PC-3 (cell line): ENCODE measurements around the gene ETS1. TPM values are rescaled to one million over a fixed set of nuclear protein-coding genes. Genes with fewer than 3 reads are reported as not detected.

ENCODE experiments used
- ATAC-seq: fragments of 200-7000 bp; cut with Tn5 transposase; 2 replicates; pipeline ENCODE4 v1.9.1; 2020; ENCODE audit warnings: mild to moderate bottlenecking, moderate library complexity
- BruUV-seq: library from RNA; stranded (reverse); fragments of 400-500 nt; replicated peaks from 2 replicates; lab custom pipeline; 2021; lab: Mats Ljungman, UMichigan
- CTCF ChIA-PET: fragments of 300-600 bp; sonication (Branson Sonifier 250); formaldehyde crosslinking; loops from one replicate; lab custom pipeline; 2022; ENCODE audit warnings: antibody characterized with exemption; lab: Charles Lee
- POLR2A ChIA-PET: fragments of 300-600 bp; sonication (Branson Sonifier 250); formaldehyde crosslinking; loops from one replicate; lab custom pipeline; 2022; ENCODE audit warnings: antibody characterized with exemption; ENCODE audit not compliant: unreplicated experiment; lab: Charles Lee
- DNase-seq: peaks from one replicate; pipeline ENCODE4 v3.0.0-alpha.2; 2015
- H2AFZ ChIP-seq: fragments of 300-600 bp; sonication (generic); 2 replicates; pipeline ENCODE4 v1.6.0; 2016; ENCODE audit warnings: antibody characterized with exemption, low read length
- H3F3A ChIP-seq: fragments of 300-600 bp; sonication (generic); one replicate; pipeline ENCODE4 v1.6.0; 2017; ENCODE audit warnings: antibody characterized with exemption, low read length, control low read depth, mild to moderate bottlenecking; ENCODE audit not compliant: unreplicated experiment
- H3K27ac ChIP-seq: fragments of 300-600 bp; sonication (generic); 2 replicates; pipeline ENCODE4 v1.5.1; 2016; ENCODE audit warnings: mild to moderate bottlenecking, low read length
- H3K27me3 ChIP-seq: fragments of 300-600 bp; sonication (generic); 2 replicates; pipeline ENCODE4 v1.6.1; 2016; ENCODE audit warnings: low read length, mixed read lengths
- H3K36me3 ChIP-seq: fragments of 300-600 bp; sonication (generic); 2 replicates; pipeline ENCODE4 v1.6.1; 2016; ENCODE audit warnings: low read depth, mixed run types, low read length, mixed read lengths
- H3K4me1 ChIP-seq: fragments of 300-600 bp; sonication (generic); 2 replicates; pipeline ENCODE4 v1.5.1; 2016; ENCODE audit warnings: low read length; ENCODE audit not compliant: insufficient read depth
- H3K4me2 ChIP-seq: fragments of 300-600 bp; sonication (generic); 2 replicates; pipeline ENCODE4 v1.6.0; 2016; ENCODE audit warnings: low read length
- H3K4me3 ChIP-seq: fragments of 300-600 bp; sonication (generic); 2 replicates; pipeline ENCODE4 v1.5.1; 2016; ENCODE audit warnings: mild to moderate bottlenecking, low read length, mixed read lengths
- H3K79me2 ChIP-seq: fragments of 300-600 bp; sonication (generic); 2 replicates; pipeline ENCODE4 v1.6.1; 2017; ENCODE audit warnings: low read length, mixed read lengths
- H3K9ac ChIP-seq: fragments of 300-600 bp; sonication (generic); 2 replicates; pipeline ENCODE4 v1.6.0; 2016; ENCODE audit warnings: mild to moderate bottlenecking, low read length
- H3K9me2 ChIP-seq: fragments of 300-600 bp; sonication (generic); replicated peaks from 2 replicates; pipeline ENCODE4 v1.6.1; 2016; ENCODE audit warnings: mixed run types, low read length, mixed read lengths
- H3K9me3 ChIP-seq: fragments of 300-600 bp; sonication (generic); 2 replicates; pipeline ENCODE4 v1.6.1; 2016; ENCODE audit warnings: low read length, mixed read lengths
- H4K20me1 ChIP-seq: fragments of 300-600 bp; sonication (generic); 2 replicates; pipeline ENCODE4 v1.6.1; 2016; ENCODE audit warnings: low read length, mixed read lengths
- CTCF ChIP-seq: fragments of 300-600 bp; sonication (generic); conservative IDR thresholded peaks from 2 replicates; pipeline ENCODE4 v1.5.1; 2017; ENCODE audit warnings: antibody characterized with exemption, low read depth, mild to moderate bottlenecking, low read length
- EZH2 ChIP-seq: fragments of 300-600 bp; sonication (generic); IDR thresholded peaks from one replicate; pipeline ENCODE4 v1.6.1; 2017; ENCODE audit warnings: antibody characterized with exemption, mild to moderate bottlenecking, low read length; ENCODE audit not compliant: unreplicated experiment
- EZH2phosphoT487 ChIP-seq: fragments of 300-600 bp; sonication (generic); IDR thresholded peaks from 2 replicates; pipeline ENCODE4 v1.6.1; 2018; ENCODE audit warnings: mild to moderate bottlenecking, antibody characterized with exemption, low read length, borderline replicate concordance
- intact Hi-C: fragments of 100-400 bp; cut with micrococcal nuclease; formaldehyde crosslinking; loops from 2 replicates; pipeline ENCODE4 v1.9.0; 2023
- total RNA-seq: library from RNA; depleted of rRNA; stranded (reverse); fragments of >200 nt; gene quantifications from 2 replicates; pipeline ENCODE4 v1.2.3, GENCODE V29; 2014

Gene ETS1
- total RNA-seq, 1 experiment from 2014 or later = 52.0 TPM

GRCh38 chr11:128619540-128620308 is 32.4 kb upstream of the ETS1 start:
- no peaks in the 10 kb centered on the region for H3F3A ChIP-seq
- DNase-seq (no peak), ATAC-seq (no peak)
- H3K9me3 ChIP-seq = no peaks in the 10 kb centered on the region
- no peak for TF ChIP-seq EZH2phosphoT487
- TF ChIP-seq EZH2 = no peak
- TF ChIP-seq CTCF = no peak
- no peak overlapping the region for H3K4me3 ChIP-seq
- H3K79me2 ChIP-seq = no peaks in the 10 kb centered on the region
- H3K4me1 ChIP-seq = peaks cover 4% of the 10 kb centered on the region; the same call in 1 of the 2 replicates
- no peak overlapping the region for H3K4me2 ChIP-seq
- H3K9ac ChIP-seq = no peak overlapping the region
- no peak overlapping the region for H3K27ac ChIP-seq
- ChIA-PET CTCF (interaction anchor here (0.6 kb wide), 1 partner anchor 147 kb away, joined by 3 read pairs; no protein-coding TSS in a partner anchor), POLR2A (no interaction called here)
- no peaks in the 10 kb centered on the region for H4K20me1 ChIP-seq
- H3K27me3 ChIP-seq = no peaks in the 10 kb centered on the region
- BruUV-seq = no TSS peak
- H3K9me2 ChIP-seq = no peaks in the 10 kb centered on the region
- no peaks in the 10 kb centered on the region for H3K36me3 ChIP-seq
- H2AFZ ChIP-seq = no peak overlapping the region
- intact Hi-C loops = no loop called here

- no TSS peak for BruUV-seq
- ChIA-PET POLR2A (no interaction called here), CTCF (no interaction called here)
- no peak overlapping the region for H3K4me3 ChIP-seq
- H3K9me2 ChIP-seq = no peaks in the 10 kb centered on the region
- peaks cover 4% of the 10 kb centered on the region; the same call in 1 of the 2 replicates for H3K4me1 ChIP-seq
- no peak overlapping the region for H3K9ac ChIP-seq
- no peak overlapping the region for H3K4me2 ChIP-seq
- H3K36me3 ChIP-seq = no peaks in the 10 kb centered on the region
- no peak overlapping the region for H2AFZ ChIP-seq
- DNase-seq = no peak
- no peaks in the 10 kb centered on the region for H3K27me3 ChIP-seq
- no peaks in the 10 kb centered on the region for H3K79me2 ChIP-seq
- intact Hi-C loops = no loop called here
- no peaks in the 10 kb centered on the region for H3F3A ChIP-seq
- TF ChIP-seq CTCF = no peak
- no peaks in the 10 kb centered on the region for H3K9me3 ChIP-seq
- no peak overlapping the region for H3K27ac ChIP-seq
- no peak for ATAC-seq
- no peaks in the 10 kb centered on the region for H4K20me1 ChIP-seq
Measured at GRCh38 chr11:128619007-128619406, 31.6 kb upstream of the ETS1 start.

- BruUV-seq = no TSS peak
- Histone ChIP-seq H3K36me3 (no peaks in the 10 kb centered on the region), H3F3A (no peaks in the 10 kb centered on the region), H4K20me1 (no peaks in the 10 kb centered on the region), H3K4me1 (peaks cover 4% of the 10 kb centered on the region; the same call in 1 of the 2 replicates), H3K27ac (no peak overlapping the region), H3K27me3 (no peaks in the 10 kb centered on the region), H3K9me3 (no peaks in the 10 kb centered on the region), H2AFZ (no peak overlapping the region), H3K4me3 (no peak overlapping the region), H3K9ac (no peak overlapping the region), H3K79me2 (no peaks in the 10 kb centered on the region), H3K4me2 (no peak overlapping the region), H3K9me2 (no peaks in the 10 kb centered on the region)
- POLR2A ChIA-PET = interaction anchor here (0.6 kb wide), 1 partner anchor 1384 kb away, joined by 15 read pairs; the partner anchor contains the start of gene PRDM10
- TF ChIP-seq CTCF (no peak), EZH2phosphoT487 (no peak)
- CTCF ChIA-PET = no interaction called here
- ATAC-seq (no peak), DNase-seq (no peak)
- intact Hi-C loops = no loop called here
Measured at GRCh38 chr11:128618603-128619002, 31.2 kb upstream of the ETS1 start.
